AG04449 (cell line): ENCODE measurements around the gene C9.

ENCODE experiments used
- CTCF ChIA-PET: fragments of 350-600 bp; formaldehyde crosslinking; extraction: SDS; loops from one replicate; lab custom pipeline; 2021; ENCODE audit warnings: antibody characterized with exemption; lab: Yijun Ruan, JAX
- POLR2A ChIA-PET: fragments of 400-600, 350-600 bp; formaldehyde crosslinking; extraction: SDS; loops from one replicate; lab custom pipeline; 2020; ENCODE audit warnings: antibody characterized with exemption, inconsistent platforms; lab: Yijun Ruan, JAX
- DNase-seq: peaks from one replicate; pipeline ENCODE4 v3.0.0-alpha.2; 2010; ENCODE audit warnings: low read depth, low spot score
- H3K4me3 ChIP-seq: 2 replicates; pipeline ENCODE4 v1.5.1; 2011; ENCODE audit warnings: low read depth, mild to moderate bottlenecking, control low read depth, low read length
- CTCF ChIP-seq: IDR thresholded peaks from one replicate; pipeline ENCODE4 v1.5.1; 2011; ENCODE audit warnings: mild to moderate bottlenecking, moderate library complexity, low read length, control low read depth, inconsistent platforms; ENCODE audit not compliant: insufficient read depth; ENCODE audit errors: missing control alignments

C9 gene

GRCh38 chr5:39270225-39270848 is 94.0 kb downstream of the C9 start:
- POLR2A ChIA-PET, result no interaction called here

GRCh38 chr5:39267186-39267585 is 97.1 kb downstream of the C9 start:
- ChIA-PET POLR2A (no interaction called here), CTCF (interaction anchor here (1.4 to 6.7 kb wide), 2 partner anchors 16 to 49 kb away, joined by 6 to 34 read pairs; partner anchors contain the start of gene FYB1)
- no peak overlapping the region for H3K4me3 ChIP-seq
- no peak for TF ChIP-seq CTCF
- DNase-seq, result no peak

More at GRCh38 chr5:39270225-39270848, 94.0 kb downstream of the C9 start:
- CTCF ChIA-PET, result interaction anchor here (0.9 to 2.8 kb wide), 4 partner anchors 10 to 53 kb away, joined by 3 to 19 read pairs (median 4); no protein-coding TSS in a partner anchor
- H3K4me3 ChIP-seq, result no peak overlapping the region
- no peak for TF ChIP-seq CTCF
- no peak for DNase-seq

- ChIA-PET CTCF (interaction anchor here (1.4 to 6.7 kb wide), 2 partner anchors 17 to 49 kb away, joined by 6 to 34 read pairs; partner anchors contain the start of gene FYB1), POLR2A (no interaction called here)
- TF ChIP-seq CTCF, result no peak
- no peak overlapping the region for H3K4me3 ChIP-seq
- DNase-seq, result no peak
Observed at GRCh38 chr5:39266442-39266841, 97.9 kb downstream of the C9 start.

- no peak for DNase-seq
- no peak for TF ChIP-seq CTCF
- CTCF ChIA-PET, result interaction anchor here (0.9 to 6.7 kb wide), 4 partner anchors 10 to 47 kb away, joined by 3 to 34 read pairs (median 7); partner anchors contain the start of gene FYB1
- H3K4me3 ChIP-seq, result no peak overlapping the region
- POLR2A ChIA-PET, result no interaction called here
Observed at GRCh38 chr5:39264528-39264927, 99.8 kb downstream of the C9 start.

GRCh38 chr5:39262981-39263380 is 101.3 kb downstream of the C9 start:
- DNase-seq, result no peak
- POLR2A ChIA-PET, result no interaction called here
- H3K4me3 ChIP-seq, result no peak overlapping the region
- TF ChIP-seq CTCF, result no peak
- CTCF ChIA-PET, result interaction anchor here (2.4 to 6.7 kb wide), 2 partner anchors 21 to 45 kb away, joined by 8 to 34 read pairs; partner anchors contain the start of gene FYB1

- CTCF ChIA-PET, result interaction anchor here (1.2 kb wide), 2 partner anchors 24 to 43 kb away, joined by 4 to 6 read pairs; no protein-coding TSS in a partner anchor
- POLR2A ChIA-PET, result no interaction called here
- no peak for DNase-seq
- H3K4me3 ChIP-seq, result no peak overlapping the region
- no peak for TF ChIP-seq CTCF
Observed at GRCh38 chr5:39260095-39260494, 104.2 kb downstream of the C9 start.
